ENCODE results near the gene CNTN1.

Gene CNTN1

GRCh38 chr12:40911676-40912075, 219.4 kb downstream of the CNTN1 start:
- Histone ChIP-seq H3K27me3 (no peaks in the 10 kb centered on the region), H3K36me3 (no peaks in the 10 kb centered on the region), H3K4me1 (ENCODE audit: control insufficient read depth in 1 of 2, insufficient read depth in 1 of 2, low read depth in 1 of 2, low read length in 1 of 2) (no peaks in the 10 kb centered on the region), H3K27ac (no peak overlapping the region), H3K4me3 (ENCODE audit: low read depth in 1 of 2, low read length in 1 of 2) (no peak overlapping the region), H3K9me3 (no peaks in the 10 kb centered on the region)
- TF ChIP-seq, protein P1, sequence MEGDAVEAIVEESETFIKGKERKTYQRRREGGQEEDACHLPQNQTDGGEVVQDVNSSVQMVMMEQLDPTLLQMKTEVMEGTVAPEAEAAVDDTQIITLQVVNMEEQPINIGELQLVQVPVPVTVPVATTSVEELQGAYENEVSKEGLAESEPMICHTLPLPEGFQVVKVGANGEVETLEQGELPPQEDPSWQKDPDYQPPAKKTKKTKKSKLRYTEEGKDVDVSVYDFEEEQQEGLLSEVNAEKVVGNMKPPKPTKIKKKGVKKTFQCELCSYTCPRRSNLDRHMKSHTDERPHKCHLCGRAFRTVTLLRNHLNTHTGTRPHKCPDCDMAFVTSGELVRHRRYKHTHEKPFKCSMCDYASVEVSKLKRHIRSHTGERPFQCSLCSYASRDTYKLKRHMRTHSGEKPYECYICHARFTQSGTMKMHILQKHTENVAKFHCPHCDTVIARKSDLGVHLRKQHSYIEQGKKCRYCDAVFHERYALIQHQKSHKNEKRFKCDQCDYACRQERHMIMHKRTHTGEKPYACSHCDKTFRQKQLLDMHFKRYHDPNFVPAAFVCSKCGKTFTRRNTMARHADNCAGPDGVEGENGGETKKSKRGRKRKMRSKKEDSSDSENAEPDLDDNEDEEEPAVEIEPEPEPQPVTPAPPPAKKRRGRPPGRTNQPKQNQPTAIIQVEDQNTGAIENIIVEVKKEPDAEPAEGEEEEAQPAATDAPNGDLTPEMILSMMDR (IDR thresholded peaks at IDR 0.05): no peak

DNA sequence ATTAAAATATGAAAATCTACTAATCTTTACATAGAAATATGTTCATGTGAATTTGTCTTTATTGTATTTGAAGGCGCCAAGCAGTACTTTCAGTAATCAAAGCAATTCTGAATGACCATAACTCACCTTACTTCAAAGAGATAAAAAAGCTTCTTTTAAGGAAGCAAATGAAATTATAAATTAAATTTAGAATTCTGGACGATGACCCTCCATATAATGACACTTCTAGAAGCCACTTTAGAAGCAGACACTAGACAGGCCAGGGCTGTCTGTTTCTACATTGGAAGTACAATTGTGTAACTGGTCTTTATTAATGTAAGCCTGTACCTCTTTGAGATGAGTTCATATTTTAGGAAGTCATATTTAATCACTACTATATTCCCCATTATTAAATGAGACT, 222.9 kb downstream of the CNTN1 start:
- no peaks in the 10 kb centered on the region for H3K4me1 ChIP-seq (ENCODE audit: control insufficient read depth in 1 of 2, insufficient read depth in 1 of 2, low read depth in 1 of 2, low read length in 1 of 2)
- no peak overlapping the region for H3K4me3 ChIP-seq (ENCODE audit: low read depth in 1 of 2, low read length in 1 of 2)
- no peaks in the 10 kb centered on the region for H3K9me3 ChIP-seq
- H3K27me3 ChIP-seq: no peaks in the 10 kb centered on the region
- no peaks in the 10 kb centered on the region for H3K36me3 ChIP-seq
- TF ChIP-seq, protein P1 (IDR thresholded peaks at IDR 0.05): no peak
- no peak overlapping the region for H3K27ac ChIP-seq

DNA sequence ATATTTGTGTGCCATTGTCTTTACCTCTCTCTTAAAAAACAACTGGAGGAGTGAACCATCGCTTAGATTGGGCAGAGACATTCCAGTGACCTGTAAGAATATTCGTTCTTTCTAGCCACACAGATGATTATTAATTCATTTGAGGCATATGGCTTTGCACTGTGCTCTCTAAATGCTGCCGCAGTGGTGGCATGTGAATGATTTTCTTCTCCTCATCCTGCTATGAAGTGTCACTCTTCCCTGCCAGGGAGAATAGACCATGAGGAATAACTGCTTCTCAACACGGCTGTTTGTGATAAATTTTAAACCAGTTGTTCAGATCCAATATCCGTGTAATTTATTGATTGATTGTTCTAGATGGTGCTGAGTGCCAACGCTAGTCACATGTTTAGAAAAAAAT, 225.3 kb downstream of the CNTN1 start:
- no peaks in the 10 kb centered on the region for H3K27me3 ChIP-seq
- no peak overlapping the region for H3K27ac ChIP-seq
- H3K4me1 ChIP-seq (ENCODE audit: control insufficient read depth in 1 of 2, insufficient read depth in 1 of 2, low read depth in 1 of 2, low read length in 1 of 2): no peaks in the 10 kb centered on the region
- H3K9me3 ChIP-seq: no peaks in the 10 kb centered on the region
- no peaks in the 10 kb centered on the region for H3K36me3 ChIP-seq
- TF ChIP-seq, protein P1 (IDR thresholded peaks at IDR 0.05): no peak
- no peak overlapping the region for H3K4me3 ChIP-seq (ENCODE audit: low read depth in 1 of 2, low read length in 1 of 2)

- H3K36me3 ChIP-seq: no peaks in the 10 kb centered on the region
- no peak overlapping the region for H3K4me3 ChIP-seq (ENCODE audit: low read depth in 1 of 2, low read length in 1 of 2)
- no peaks in the 10 kb centered on the region for H3K9me3 ChIP-seq
- TF ChIP-seq, protein P1 (IDR thresholded peaks at IDR 0.05): no peak
- no peak overlapping the region for H3K27ac ChIP-seq
- H3K27me3 ChIP-seq: no peaks in the 10 kb centered on the region
- H3K4me1 ChIP-seq (ENCODE audit: control insufficient read depth in 1 of 2, insufficient read depth in 1 of 2, low read depth in 1 of 2, low read length in 1 of 2): no peaks in the 10 kb centered on the region
Measured at GRCh38 chr12:40921563-40922163, 229.4 kb downstream of the CNTN1 start.

GRCh38 chr12:40937891-40938290, 245.7 kb downstream of the CNTN1 start:
- no peaks in the 10 kb centered on the region for H3K36me3 ChIP-seq
- TF ChIP-seq, protein P1 (IDR thresholded peaks at IDR 0.05): no peak
- no peaks in the 10 kb centered on the region for H3K27me3 ChIP-seq
- no peak overlapping the region for H3K4me3 ChIP-seq (ENCODE audit: low read depth in 1 of 2, low read length in 1 of 2)
- H3K9me3 ChIP-seq: no peaks in the 10 kb centered on the region
- H3K4me1 ChIP-seq (ENCODE audit: control insufficient read depth in 1 of 2, insufficient read depth in 1 of 2, low read depth in 1 of 2, low read length in 1 of 2): no peaks in the 10 kb centered on the region
- H3K27ac ChIP-seq: no peak overlapping the region

DNA sequence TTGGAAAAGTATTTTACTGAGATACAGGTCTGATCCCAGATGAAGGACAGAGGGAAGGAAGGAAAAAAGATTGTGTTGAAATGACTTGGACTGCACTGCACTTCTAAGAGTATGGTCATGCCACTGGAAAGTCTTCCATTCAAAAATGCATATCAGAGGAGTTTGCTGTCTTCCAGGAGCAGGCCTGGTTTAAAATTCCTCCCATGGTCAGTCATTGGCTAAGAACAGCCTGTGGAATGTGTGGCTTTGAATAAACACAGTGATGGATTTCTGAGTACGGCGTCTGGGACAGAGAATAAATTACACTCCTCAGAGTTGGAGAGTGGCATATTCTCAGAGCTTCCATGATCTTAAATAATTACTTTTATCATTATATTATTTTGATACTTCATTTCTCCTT, 250.1 kb downstream of the CNTN1 start:
- H3K27ac ChIP-seq: no peak overlapping the region
- H3K4me3 ChIP-seq (ENCODE audit: low read depth in 1 of 2, low read length in 1 of 2): no peak overlapping the region
- no peaks in the 10 kb centered on the region for H3K4me1 ChIP-seq (ENCODE audit: control insufficient read depth in 1 of 2, insufficient read depth in 1 of 2, low read depth in 1 of 2, low read length in 1 of 2)
- TF ChIP-seq, protein P1 (IDR thresholded peaks at IDR 0.05): no peak
- no peaks in the 10 kb centered on the region for H3K9me3 ChIP-seq
- H3K36me3 ChIP-seq: no peaks in the 10 kb centered on the region
- no peaks in the 10 kb centered on the region for H3K27me3 ChIP-seq

Data from neutrophil (primary cell).